SK-N-SH (cell line): ENCODE data around the gene HSPA9. TPM values are rescaled to one million over a fixed set of nuclear protein-coding genes. Genes with fewer than 3 reads are reported as not detected.

Experiments
- CTCF ChIA-PET: fragments of 300-600, 350-600 bp; formaldehyde crosslinking; extraction: SDS; loops from one replicate; lab custom pipeline; 2021; lab: Yijun Ruan, JAX
- POLR2A ChIA-PET: fragments of 350-600 bp; sonication (Branson Sonifier 250); formaldehyde crosslinking; extraction: SDS; loops from one replicate; lab custom pipeline; 2020; ENCODE audit warnings: antibody characterized with exemption, inconsistent platforms; lab: Yijun Ruan, JAX
- DNase-seq: peaks from one replicate; pipeline ENCODE4 v3.0.0; 2012
- H2AFZ ChIP-seq: fragments of 200-600 bp; sonication (generic); 2 replicates; pipeline ENCODE4 v1.8.1; 2016; ENCODE audit warnings: antibody characterized with exemption, mild to moderate bottlenecking, low read depth
- H3F3A ChIP-seq: fragments of 200-600 bp; sonication (generic); replicated peaks from 2 replicates; pipeline ENCODE3; 2016; ENCODE audit warnings: antibody characterized with exemption, mild to moderate bottlenecking; ENCODE audit not compliant: insufficient read depth
- H3K27ac ChIP-seq, 2 experiments: fragments of 200-500 bp in 1 of 2; fragments of 200-600 bp in 1 of 2; sonication (Bioruptor generic) in 1 of 2; sonication (generic), shearing (Covaris generic) in 1 of 2; 2 replicates each; pipeline versions ENCODE4 v1.5.1 to v1.6.1; 2014 to 2016; ENCODE audit warnings: low read depth in 2 of 2, inconsistent platforms in 1 of 2, low read length in 1 of 2, mild to moderate bottlenecking in 1 of 2, mixed read lengths in 1 of 2
- H3K27me3 ChIP-seq: fragments of 200-600 bp; sonication (generic), shearing (Covaris generic); 2 replicates; pipeline ENCODE4 v1.6.1; 2016; ENCODE audit warnings: mixed run types; ENCODE audit not compliant: insufficient read depth
- H3K36me3 ChIP-seq, 2 experiments: fragments of 200-500 bp in 1 of 2; fragments of 200-600 bp in 1 of 2; sonication (Bioruptor generic) in 1 of 2; sonication (generic) in 1 of 2; replicated peaks in 1 of 2; 2 replicates each; pipeline versions ENCODE3 to v1.5.1; 2014 to 2016; ENCODE audit warnings: low read length in 1 of 2, mild to moderate bottlenecking in 1 of 2; ENCODE audit not compliant: insufficient read depth in 2 of 2, control insufficient read depth in 1 of 2
- H3K4me1 ChIP-seq, 2 experiments: fragments of 200-500 bp in 1 of 2; fragments of 200-600 bp in 1 of 2; sonication (Bioruptor generic) in 1 of 2; sonication (generic), shearing (Covaris generic) in 1 of 2; 2 replicates each; pipeline versions ENCODE4 v1.5.1 to v1.6.1; 2014 to 2016; ENCODE audit warnings: low read depth in 1 of 2, low read length in 1 of 2, mixed run types in 1 of 2; ENCODE audit not compliant: insufficient read depth in 2 of 2, control insufficient read depth in 1 of 2
- H3K4me2 ChIP-seq: fragments of 200-600 bp; sonication (generic), shearing (Covaris generic); 2 replicates; pipeline ENCODE4 v1.6.1; 2017; ENCODE audit warnings: mixed run types
- H3K4me3 ChIP-seq, 2 experiments: fragments of 200-500 bp in 1 of 2; fragments of 200-600 bp in 1 of 2; sonication (Bioruptor generic) in 1 of 2; sonication (generic), shearing (Covaris generic) in 1 of 2; 2 replicates each; pipeline versions ENCODE4 v1.5.1 to v1.8.1; 2014 to 2016; ENCODE audit warnings: low read depth in 2 of 2, inconsistent platforms in 1 of 2, low read length in 1 of 2, mild to moderate bottlenecking in 1 of 2, mixed read lengths in 1 of 2, moderate library complexity in 1 of 2
- H3K79me2 ChIP-seq: fragments of 200-600 bp; sonication (generic); 2 replicates; pipeline ENCODE4 v1.8.1; 2017; ENCODE audit warnings: mild to moderate bottlenecking; ENCODE audit not compliant: insufficient read depth
- H3K9ac ChIP-seq: fragments of 200-600 bp; sonication (generic); 2 replicates; pipeline ENCODE4 v1.6.1; 2017; ENCODE audit warnings: mixed run types
- H3K9me2 ChIP-seq: fragments of 200-600 bp; sonication (generic); 2 replicates; pipeline ENCODE4 v1.6.1; 2017; ENCODE audit warnings: mixed run types
- H3K9me3 ChIP-seq: fragments of 200-600 bp; sonication (generic); 2 replicates; pipeline ENCODE4 v1.6.1; 2017; ENCODE audit warnings: mixed run types, mild to moderate bottlenecking, moderate library complexity
- H4K20me1 ChIP-seq: fragments of 200-600 bp; sonication (generic); 2 replicates; pipeline ENCODE4 v1.6.1; 2017; ENCODE audit warnings: mild to moderate bottlenecking, mixed run types; ENCODE audit not compliant: insufficient read depth
- FOSL2 ChIP-seq: IDR thresholded peaks from 2 replicates; pipeline ENCODE4 v1.4.0; 2012; ENCODE audit warnings: low read depth, mild to moderate bottlenecking, moderate library complexity, borderline replicate concordance
- FOXM1 ChIP-seq: IDR thresholded peaks from 2 replicates; pipeline ENCODE4 v1.4.0; 2012; ENCODE audit warnings: low read depth, mild to moderate bottlenecking
- IRF3 ChIP-seq: fragments of 150-350 bp; IDR thresholded peaks from 2 replicates; pipeline ENCODE4 v1.6.1; 2016; ENCODE audit warnings: mild to moderate bottlenecking, low read depth, low read length
- MEF2A ChIP-seq: IDR thresholded peaks from 2 replicates; pipeline ENCODE4 v1.4.0; 2012; ENCODE audit warnings: low read depth, borderline replicate concordance
- POLR2AphosphoS5 ChIP-seq: IDR thresholded peaks from 2 replicates; pipeline ENCODE4 v1.6.1; 2012; ENCODE audit warnings: low read depth, low read length
- RCOR1 ChIP-seq: fragments of 150-350 bp; IDR thresholded peaks from 2 replicates; pipeline ENCODE4 v1.6.1; 2017; ENCODE audit warnings: antibody characterized with exemption, low read length
- RFX5 ChIP-seq: IDR thresholded peaks from 2 replicates; pipeline ENCODE4 v1.6.1; 2012; ENCODE audit warnings: mild to moderate bottlenecking, improper control_type of control experiment, low read length
- RXRA ChIP-seq: IDR thresholded peaks from 2 replicates; pipeline ENCODE4 v1.4.0; 2012; ENCODE audit warnings: low read depth, mild to moderate bottlenecking, borderline replicate concordance
- TAF1 ChIP-seq: IDR thresholded peaks from 2 replicates; pipeline ENCODE4 v1.6.1; 2012; ENCODE audit warnings: low read depth, mild to moderate bottlenecking, low read length, moderate library complexity, borderline replicate concordance
- TCF12 ChIP-seq: IDR thresholded peaks from 2 replicates; pipeline ENCODE4 v1.4.0; 2012
- USF1 ChIP-seq: IDR thresholded peaks from 2 replicates; pipeline ENCODE4 v1.4.0; 2012; ENCODE audit warnings: low read depth, borderline replicate concordance
- WGBS: methylation state at CpG from one replicate; pipeline ENCODE4 v1.1.6; 2017; ENCODE audit warnings: low lambda C conversion rate; 5-methylcytosine and 5-hydroxymethylcytosine counted together
- polyA plus RNA-seq, 3 experiments: library from polyadenylated mRNA; depleted of rRNA; stranded (reverse); fragments of >200 nt; gene quantifications; 2 replicates each; pipeline ENCODE4 v1.2.3, GENCODE V29; 2012
- TF ChIP-seq, protein P1 (sequence below): fragments of 200-600 bp; sonication (generic); IDR thresholded peaks from 2 replicates; pipeline ENCODE4 v1.6.1; 2017; ENCODE audit warnings: antibody characterized with exemption, mild to moderate bottlenecking, moderate library complexity

HSPA9 gene
- polyA plus RNA-seq, 1 of the 3 experiments (the other 2 are of a cell fraction), result 153 TPM

DNA sequence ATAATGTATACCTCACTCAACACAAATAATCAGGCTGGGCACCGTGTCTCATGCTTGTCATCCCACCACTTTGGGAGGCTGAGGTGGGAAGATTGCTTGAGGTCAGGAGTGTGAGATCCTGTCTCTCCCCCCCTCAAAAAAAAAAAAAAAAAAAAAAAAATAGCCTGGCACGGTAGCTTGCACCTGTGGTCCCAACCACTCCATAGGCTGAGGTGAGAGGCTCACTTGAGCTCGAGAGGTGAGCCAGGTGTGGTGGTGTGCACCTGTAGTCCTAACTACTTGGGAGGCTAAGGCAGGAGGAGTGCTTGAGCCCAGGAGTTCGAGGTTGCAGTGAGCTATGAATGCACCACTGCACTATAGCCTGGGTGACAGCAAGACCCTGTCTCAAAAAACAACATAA, 22.5 kb downstream of the HSPA9 start:
- H3K36me3 ChIP-seq, result peaks cover 40 to 41% of the 10 kb centered on the region in 2 experiments

GRCh38 chr5:138549414-138549813, 25.8 kb downstream of the HSPA9 start:
- Histone ChIP-seq H3K4me1 (peaks cover 6 to 13% of the 10 kb centered on the region in 2 experiments; a peak in 2 of 4 replicates), H3K27ac (no peak overlapping the region), H3K4me2 (no peak overlapping the region), H3K9ac (no peak overlapping the region), H3K36me3 (peaks cover 9% of the 10 kb centered on the region in 2 experiments), H3K27me3 (no peaks in the 10 kb centered on the region), H3K79me2 (peaks cover 63% of the 10 kb centered on the region), H2AFZ (no peak overlapping the region), H4K20me1 (no peaks in the 10 kb centered on the region; the same call in 1 of the 2 replicates), H3K9me3 (no peaks in the 10 kb centered on the region), H3F3A (peaks cover 33% of the 10 kb centered on the region), H3K9me2 (no peaks in the 10 kb centered on the region)
- CTCF ChIA-PET, result interaction anchor here (0.7 to 4.6 kb wide), 7 partner anchors 10 to 104 kb away, joined by 3 to 35 read pairs (median 5); no protein-coding TSS in a partner anchor
- 95% methylated on average over 5 of the region's 5 CpGs for WGBS
- POLR2A ChIA-PET, result no interaction called here
- no peak for TF ChIP-seq MEF2A
- TF ChIP-seq TAF1, result no peak
- no peak for TF ChIP-seq POLR2AphosphoS5
- TF ChIP-seq RCOR1, result no peak
- TF ChIP-seq, all 33 proteins: peak for 0
- H3K4me3 ChIP-seq, result no peak overlapping the region
- no peak for DNase-seq

More for the DNA sequence above, 22.5 kb downstream of the HSPA9 start:
- TF ChIP-seq RFX5 (no peak), TCF12 (no peak), IRF3 (no peak), FOSL2 (no peak), USF1 (no peak), RXRA (no peak), FOXM1 (no peak)
- TF ChIP-seq, protein P1, sequence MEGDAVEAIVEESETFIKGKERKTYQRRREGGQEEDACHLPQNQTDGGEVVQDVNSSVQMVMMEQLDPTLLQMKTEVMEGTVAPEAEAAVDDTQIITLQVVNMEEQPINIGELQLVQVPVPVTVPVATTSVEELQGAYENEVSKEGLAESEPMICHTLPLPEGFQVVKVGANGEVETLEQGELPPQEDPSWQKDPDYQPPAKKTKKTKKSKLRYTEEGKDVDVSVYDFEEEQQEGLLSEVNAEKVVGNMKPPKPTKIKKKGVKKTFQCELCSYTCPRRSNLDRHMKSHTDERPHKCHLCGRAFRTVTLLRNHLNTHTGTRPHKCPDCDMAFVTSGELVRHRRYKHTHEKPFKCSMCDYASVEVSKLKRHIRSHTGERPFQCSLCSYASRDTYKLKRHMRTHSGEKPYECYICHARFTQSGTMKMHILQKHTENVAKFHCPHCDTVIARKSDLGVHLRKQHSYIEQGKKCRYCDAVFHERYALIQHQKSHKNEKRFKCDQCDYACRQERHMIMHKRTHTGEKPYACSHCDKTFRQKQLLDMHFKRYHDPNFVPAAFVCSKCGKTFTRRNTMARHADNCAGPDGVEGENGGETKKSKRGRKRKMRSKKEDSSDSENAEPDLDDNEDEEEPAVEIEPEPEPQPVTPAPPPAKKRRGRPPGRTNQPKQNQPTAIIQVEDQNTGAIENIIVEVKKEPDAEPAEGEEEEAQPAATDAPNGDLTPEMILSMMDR, result no peak
- Histone ChIP-seq H3K27me3 (no peaks in the 10 kb centered on the region), H3K79me2 (peaks cover 36% of the 10 kb centered on the region; the same call in 1 of the 2 replicates), H3K9me2 (no peaks in the 10 kb centered on the region), H3K27ac (no peak overlapping the region), H3K4me2 (no peak overlapping the region), H3K4me3 (no peak overlapping the region), H3K4me1 (no peaks in the 10 kb centered on the region), H3F3A (peaks cover 60% of the 10 kb centered on the region), H2AFZ (no peak overlapping the region), H3K9me3 (no peaks in the 10 kb centered on the region), H4K20me1 (no peaks in the 10 kb centered on the region; the same call in 1 of the 2 replicates), H3K9ac (no peak overlapping the region)
- ChIA-PET POLR2A (interaction anchor here (0.7 to 1.6 kb wide), 2 partner anchors 7 to 23 kb away, joined by 4 to 5 read pairs; partner anchors contain the start of gene HSPA9), CTCF (interaction anchor here (1.1 kb wide), 1 partner anchor 103 kb away, joined by 3 read pairs; no protein-coding TSS in a partner anchor)
- WGBS, result 91% methylated on average over 4 of the region's 4 CpGs
- no peak for DNase-seq
